CD4-positive, alpha-beta T cell treated with Interleukin-17A for 1 hour (primary cell): ENCODE measurements around the gene ANGPTL8.

Source experiments
- DNase-seq: peaks from one replicate; pipeline ENCODE4 v3.0.0-alpha.2; 2020

ANGPTL8 gene, protein sequence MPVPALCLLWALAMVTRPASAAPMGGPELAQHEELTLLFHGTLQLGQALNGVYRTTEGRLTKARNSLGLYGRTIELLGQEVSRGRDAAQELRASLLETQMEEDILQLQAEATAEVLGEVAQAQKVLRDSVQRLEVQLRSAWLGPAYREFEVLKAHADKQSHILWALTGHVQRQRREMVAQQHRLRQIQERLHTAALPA

DNA sequence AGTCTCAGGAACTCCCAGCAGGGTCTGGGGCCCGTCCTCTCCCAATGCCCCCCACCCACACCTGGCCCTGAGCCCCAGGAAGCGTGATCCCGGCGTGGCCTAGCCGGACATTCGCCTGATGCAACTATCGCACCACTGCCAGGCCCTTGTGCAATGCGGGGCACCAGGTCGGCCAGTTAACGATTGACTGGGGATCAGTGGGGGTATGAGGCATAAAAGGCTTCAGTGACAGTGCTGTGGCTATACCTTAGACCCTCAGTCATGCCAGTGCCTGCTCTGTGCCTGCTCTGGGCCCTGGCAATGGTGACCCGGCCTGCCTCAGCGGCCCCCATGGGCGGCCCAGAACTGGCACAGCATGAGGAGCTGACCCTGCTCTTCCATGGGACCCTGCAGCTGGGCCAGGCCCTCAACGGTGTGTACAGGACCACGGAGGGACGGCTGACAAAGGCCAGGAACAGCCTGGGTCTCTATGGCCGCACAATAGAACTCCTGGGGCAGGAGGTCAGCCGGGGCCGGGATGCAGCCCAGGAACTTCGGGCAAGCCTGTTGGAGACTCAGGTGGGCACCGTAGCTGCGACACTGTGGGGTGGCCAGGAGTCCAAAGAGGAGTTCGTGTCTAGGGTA lies at the start of gene ANGPTL8:
ANGPTL8 (plus strand) TSS at position 243 of the 624 bp plus-strand sequence; CDS start at position 262, 19 bp downstream.
- no peak for DNase-seq

DNA sequence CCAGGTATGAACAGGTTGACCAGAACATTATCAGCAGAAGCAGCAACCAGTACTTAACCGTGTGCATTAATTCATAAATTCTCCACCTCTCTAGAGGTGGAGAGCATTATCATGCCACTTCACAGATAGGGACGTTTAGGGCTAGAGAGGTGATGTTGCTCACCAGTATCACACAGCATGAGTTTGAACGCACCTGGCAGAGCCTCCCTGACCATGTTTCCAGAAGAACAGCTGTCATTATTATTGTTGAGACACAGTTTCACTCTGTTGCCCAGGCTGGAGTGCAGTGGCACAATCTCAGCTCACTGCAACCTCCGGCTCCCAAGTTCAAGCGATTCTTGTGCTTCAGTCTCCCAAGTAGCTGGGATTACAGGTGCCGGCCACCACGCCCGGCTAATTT lies 48.9 kb upstream of the ANGPTL8 start:
- DNase-seq, result no peak

DNA sequence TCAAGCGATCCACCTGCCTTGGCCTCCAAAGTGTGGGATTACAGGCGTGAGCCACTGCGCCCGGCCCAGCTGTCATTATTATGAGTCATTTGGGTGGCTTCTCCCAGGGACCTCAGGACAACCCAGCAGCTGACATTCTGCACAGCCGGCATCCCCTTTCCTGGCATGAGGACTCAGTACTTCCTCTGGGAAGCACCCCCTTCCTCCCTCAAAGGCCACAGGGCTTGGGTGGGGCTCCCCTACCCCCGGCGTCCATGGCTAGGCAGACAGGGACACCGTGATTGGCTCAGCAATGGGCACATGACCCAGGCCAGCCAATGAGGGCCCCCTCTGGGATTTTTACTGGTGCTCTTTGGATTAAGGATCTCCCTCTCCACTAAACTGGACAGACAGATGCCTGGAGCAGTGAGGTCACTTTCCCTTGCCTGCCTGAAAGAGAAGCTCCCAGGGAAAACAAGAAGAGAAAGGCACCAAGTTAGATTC lies 48.1 kb upstream of the ANGPTL8 start:
- no peak for DNase-seq

DNA sequence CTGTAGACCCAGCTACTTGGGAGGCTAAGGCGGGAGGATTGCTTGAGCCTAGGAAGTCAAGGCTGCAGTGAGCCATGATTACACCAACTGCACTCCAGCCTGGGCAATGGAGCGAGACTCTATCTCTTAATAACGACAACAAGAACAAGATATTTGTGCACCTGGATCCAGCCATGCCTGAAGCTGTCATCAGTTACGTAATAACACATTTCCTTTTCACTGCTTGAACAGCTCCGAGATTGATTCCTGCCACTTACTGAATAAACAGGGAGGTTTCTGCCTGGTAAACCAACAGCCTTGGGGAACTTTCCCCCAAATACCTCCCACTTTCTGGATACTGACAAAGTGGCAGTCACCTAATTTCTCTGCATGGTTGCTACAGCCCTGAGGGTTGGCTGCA lies 47.5 kb upstream of the ANGPTL8 start:
- DNase-seq, result no peak

DNA sequence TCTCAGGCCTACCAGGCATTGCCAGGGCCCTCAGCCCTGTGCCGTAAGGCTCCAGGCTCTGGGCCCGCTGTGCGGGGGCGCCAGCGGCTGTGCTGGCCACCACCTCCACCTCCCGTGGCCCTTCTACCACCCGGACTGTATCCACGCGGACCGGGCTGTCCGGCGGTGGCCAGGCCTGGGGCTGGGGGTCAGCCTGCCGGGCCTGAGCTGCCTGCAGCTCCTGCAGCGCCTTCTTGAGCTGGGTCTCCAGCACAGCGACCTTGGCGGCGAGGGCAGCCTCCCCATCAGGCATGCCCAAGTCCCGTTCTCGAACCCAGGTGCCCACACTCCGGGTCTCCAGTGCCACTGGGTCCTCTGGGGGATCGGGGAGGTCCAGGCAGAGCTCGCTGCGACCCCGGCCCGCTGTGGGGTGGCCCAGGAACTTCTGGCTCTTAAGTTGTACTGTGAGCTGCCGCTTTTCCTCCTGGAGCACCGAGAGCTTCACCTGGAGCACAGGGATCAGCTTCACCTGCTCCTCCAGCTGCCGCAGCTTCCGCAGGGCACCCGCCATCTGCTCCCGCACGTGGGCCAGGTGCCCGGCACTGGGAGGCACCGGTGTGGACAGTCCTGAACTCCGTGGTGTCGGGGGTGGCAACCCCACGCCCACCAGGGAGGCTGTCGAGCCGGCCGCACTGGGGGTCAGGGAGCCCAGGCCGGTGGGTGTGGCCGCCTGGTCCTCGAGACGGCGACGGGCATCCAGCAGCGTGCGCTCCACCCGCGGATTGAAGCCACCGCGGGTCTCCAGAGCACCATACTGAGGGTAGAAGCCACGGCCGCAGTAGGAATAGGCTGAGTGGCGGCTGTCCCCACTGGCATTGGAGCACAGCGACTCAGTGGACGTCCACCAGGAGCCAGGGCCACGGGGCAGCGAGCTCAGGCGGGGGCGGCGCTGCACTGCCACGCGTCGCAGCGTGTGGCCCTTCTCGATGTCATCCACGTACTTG lies 46.2 kb upstream of the ANGPTL8 start:
- DNase-seq, result no peak

DNA sequence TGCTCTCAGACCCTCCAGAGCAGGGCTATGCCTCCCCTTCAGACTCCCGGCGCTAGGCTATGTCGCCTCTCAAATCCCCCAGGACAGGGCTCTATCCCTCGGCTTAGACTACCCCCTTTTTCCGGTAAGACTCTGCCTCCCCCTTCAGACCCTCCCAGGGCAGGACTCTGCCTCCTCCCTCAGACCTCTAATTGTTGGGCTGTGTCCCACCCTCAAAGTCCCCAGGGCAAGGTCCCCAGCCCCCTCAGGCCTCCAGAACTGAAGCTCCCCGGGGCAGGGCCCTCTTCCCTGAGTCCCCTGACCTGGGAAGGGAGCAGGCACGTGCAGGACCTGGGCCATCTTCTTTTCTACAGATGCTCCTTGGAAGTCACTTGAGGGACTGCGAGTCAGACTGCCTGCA lies 45.2 kb upstream of the ANGPTL8 start:
- DNase-seq, result no peak

DNA sequence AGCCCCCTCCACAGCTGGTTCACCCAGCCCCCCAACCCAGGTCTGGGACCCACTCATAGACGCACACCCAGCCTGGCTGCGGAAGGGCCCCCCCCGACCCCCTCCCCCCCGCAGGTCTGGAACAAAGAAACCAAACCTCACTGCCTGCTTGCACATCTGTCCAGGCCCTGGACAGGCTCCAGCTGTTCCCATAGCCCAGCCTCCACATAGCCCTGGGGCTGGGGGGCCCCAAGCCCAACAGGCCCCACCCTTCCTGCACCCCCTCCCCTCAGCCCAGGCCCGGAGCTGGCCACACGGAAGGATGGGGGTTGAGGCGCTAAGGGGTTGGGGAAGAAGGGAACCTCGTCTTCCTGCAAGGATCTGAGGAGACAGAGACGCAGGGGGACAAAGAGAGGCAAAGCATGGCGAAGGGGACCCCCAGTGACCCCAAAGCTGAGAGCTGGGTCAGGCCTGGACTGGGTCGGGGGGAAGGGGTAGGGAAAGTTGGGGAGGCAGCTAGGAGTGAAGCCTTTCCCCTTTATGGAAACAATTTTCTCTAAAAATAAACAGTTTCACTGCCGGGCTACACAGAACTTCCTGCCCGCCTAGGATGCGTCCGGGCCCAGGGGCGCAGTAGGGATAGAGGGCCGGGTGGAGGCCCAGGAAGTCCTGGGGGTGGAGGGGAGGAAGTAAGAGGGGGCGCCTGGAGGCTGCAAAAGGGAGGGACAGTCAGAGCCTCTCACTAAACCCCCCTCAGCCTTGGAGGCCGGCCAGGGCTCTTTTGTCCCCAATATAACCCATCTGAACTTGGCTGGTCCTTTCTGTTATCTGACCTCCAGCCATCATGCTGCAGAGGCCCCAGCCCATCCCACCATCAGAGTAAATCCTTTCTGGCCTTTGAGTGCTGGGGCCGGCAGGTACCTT lies 44.5 kb upstream of the ANGPTL8 start:
- DNase-seq, result no peak

DNA sequence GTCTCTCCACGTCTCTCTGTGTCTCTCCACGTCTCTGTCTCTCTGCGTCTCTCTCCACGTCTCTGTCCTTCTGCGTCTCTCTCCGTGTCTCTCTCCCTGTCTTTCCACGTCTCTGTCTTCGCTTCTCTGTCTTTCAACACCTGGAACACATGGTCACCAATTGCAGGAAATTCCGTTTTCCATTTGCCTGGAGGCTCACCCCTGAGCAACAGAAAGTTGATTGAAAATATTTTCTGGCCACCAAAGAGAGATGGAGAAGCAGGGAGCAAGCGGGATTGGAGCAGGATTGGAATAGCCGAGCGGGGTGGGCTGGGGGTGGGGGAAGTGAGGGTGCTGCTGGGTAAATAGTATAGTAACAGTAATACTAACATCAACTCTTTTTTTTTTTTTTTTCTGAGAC lies 43.7 kb upstream of the ANGPTL8 start:
- no peak for DNase-seq

DNA sequence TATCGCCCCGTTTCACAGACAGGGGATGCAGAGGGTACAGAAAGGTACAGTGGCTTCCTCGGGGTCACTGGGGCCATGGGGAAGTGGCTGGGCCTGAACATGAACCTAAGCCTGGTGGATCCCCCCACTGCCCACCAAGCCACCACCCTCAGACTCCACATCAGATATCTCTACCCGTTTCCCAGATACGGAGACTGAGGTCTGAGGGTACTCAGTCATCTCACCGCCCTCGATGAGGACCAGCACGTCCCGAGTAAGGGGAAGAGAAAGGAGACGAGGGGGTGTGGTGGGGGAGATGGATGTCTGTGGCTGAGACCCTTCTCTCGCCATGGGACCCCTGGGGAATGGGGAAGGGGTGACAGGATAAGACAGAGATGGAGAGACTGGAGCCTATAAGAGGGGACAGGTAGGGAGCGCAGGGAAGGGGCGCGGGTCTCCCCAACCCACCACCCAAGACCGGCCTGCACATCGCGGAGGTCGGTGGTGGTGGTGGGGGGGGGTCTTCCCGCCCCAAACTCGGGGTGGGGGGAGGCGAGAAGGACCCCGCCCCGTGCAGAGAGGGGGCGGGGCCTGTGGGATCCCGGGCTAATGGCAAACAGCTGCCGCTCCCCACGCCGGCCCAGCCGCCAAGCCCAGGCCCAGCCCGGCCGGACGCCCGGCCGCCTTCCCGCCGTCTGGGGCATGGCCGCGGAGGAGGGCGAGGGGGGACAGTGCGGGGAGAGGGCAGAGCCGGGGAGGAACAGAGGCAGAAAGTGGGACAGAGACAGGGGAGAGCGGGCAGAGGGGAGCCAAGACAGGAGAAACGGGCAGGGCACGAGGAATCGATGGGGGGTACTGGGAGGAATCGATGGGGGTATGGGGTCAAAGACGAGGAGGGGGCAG lies 42.8 kb upstream of the ANGPTL8 start:
- DNase-seq, result no peak

DNA sequence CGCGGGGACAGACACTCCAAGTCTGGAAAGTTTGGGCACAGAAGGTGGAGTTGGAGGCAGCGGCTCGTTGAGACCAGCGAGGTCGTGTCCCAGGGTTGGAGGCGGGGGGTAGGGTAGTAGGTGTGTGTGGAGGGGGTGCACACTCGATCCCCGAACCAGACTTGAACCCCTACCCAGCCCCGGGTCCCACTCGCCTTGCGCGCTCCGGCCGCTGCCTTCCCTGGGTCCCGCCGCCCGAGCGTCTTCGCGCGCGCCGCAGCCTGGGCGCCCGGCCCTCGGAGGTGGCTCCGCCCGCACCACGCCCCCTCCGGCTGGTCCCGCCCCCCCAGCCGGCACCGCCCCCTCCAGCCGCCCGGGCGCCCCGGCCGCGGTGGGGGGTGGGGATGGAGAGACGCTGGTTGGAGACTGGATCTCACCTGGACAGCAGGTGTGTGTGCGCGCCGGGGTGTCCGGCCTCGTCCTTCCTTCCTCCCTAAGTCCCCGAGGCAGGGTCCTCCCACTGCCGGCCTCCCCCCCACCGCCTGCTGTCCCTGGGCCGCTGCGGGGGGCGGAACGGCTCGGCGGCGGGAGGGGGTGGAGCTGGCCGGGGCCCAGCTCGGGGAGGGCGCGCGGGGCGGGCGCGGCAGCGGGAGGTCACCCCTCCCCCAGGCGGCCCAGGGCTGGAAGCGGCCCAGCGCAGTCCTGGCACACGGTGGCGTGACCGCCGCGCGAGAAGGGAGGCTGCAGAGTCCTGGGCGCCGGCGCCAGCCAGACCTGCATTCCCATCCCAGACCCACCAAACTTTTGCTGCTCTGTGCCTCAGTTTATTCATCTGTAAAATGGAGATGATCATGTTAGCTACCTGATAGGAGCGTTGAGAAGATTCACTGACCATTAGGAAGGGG lies 41.9 kb upstream of the ANGPTL8 start, which contains the start of gene KANK2:
KANK2 (minus strand) TSS at position 255 of the 884 bp plus-strand sequence. CDS start 3,034 bp downstream, outside the sequence.
- peak; percentile 73 for DNase-seq

DNA sequence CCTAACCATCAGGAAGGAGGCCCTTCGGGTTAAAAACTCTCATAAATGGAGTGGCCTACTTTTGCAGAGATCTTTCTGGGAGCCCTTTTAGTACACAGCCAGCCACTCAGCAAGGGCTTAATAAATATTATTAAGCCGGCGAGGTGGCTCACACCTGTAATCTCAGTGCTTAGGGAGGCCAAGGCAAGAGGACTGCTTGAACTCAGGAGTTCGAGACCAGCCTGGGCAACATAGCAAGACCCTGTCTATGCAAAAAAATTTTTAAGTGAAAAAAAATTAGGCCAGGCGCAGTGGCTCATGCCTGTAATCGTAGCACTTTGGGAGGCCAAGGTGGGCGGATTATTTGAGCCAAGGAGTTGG lies 41.3 kb upstream of the ANGPTL8 start:
- no peak for DNase-seq

DNA sequence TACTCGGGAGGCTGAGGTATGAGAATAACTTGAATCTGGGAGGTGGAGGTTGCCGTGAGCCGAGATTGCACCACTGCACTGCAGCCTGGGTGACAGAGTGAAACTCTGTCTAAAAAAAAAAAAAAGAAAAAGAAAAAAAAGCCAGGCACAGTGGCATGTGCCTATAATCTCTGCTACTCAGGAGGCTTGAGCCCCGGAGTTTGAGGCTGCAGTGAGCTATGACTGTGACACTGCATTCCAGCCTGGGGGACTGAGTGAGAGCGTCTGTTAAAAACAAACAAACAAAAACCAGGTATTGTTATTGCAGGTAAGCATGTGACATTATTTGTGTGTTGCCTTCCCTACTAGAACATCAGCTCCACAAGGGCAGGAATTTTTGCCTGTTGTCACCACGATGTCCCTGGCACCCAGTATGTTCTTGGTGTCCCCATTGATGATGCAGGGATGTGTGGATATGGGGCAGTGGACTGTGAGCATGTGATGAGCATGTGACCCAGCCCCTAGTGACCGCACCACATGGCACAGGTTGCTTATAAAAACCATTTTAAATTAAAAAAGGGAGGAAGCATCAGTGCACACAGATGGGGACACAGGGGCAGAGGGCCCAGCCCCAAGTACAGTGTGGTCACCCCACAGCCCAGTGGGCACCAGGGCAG lies 40.5 kb upstream of the ANGPTL8 start:
- DNase-seq, result no peak

DNA sequence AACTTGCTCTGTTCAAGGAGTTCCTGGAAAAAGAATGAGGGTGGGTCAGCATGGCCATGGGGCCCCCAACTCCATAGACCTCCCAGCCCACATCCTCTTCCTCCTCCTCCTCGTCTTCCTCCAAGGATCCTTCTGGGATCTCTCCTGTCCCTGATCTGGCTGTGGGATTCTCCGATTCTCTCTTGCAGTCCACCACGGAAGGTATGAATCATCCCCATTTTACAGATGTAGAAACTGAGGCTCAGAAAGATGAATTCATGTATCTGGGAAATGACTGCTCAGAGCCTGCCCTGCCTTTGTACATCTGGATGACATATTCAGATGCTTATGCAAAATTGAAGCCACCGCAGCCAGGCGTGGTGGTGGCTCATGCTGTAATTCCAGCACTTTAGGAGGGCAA lies 39.9 kb upstream of the ANGPTL8 start:
- no peak for DNase-seq

DNA sequence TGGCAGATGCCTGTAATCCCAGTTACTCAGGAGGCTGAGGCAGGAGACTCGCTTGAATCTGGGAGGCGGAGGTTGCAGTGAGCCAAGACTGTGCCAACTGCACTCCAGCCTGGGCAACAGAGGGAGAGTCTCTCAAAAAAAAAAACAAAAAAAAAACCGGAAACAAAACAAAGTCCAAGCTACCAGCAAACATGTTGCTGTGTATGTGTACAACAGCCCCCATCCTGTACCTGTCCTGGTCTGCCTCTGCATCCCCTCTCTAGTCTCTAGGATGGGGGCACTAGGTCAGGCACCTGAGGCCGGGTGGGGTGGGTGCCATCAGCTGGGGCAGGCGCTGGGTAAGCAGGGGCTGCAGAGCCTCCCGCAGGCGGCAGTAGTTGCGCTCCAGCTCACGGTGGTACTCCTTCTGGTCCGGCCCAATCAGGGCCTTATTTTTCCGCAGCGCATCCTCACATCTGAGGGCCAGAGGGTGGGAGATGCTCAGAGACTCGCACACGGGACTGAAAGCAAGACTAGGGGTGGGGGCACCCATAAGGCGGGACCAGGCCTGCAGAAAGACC lies 39.3 kb upstream of the ANGPTL8 start:
- no peak for DNase-seq

DNA sequence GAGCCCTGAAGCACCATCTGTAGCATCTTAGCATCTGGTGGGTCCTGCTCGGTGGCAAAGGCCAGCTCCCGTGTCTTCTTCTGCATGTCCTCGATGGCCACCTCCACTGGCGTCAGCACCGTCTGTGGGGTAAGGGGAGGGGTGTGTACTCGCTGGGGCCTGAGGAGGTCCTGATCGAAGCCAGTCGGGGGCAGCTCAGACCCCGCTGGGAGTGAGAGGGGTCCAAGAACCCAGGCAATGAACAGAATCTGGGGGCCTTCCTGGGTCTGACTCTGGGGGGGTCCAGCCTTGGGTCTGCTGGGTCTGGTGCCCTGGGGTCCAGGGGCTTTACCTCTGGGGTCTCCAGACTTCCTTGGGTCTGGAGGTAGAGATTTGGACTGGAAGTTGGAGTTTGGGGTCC lies 38.5 kb upstream of the ANGPTL8 start:
- no peak for DNase-seq

DNA sequence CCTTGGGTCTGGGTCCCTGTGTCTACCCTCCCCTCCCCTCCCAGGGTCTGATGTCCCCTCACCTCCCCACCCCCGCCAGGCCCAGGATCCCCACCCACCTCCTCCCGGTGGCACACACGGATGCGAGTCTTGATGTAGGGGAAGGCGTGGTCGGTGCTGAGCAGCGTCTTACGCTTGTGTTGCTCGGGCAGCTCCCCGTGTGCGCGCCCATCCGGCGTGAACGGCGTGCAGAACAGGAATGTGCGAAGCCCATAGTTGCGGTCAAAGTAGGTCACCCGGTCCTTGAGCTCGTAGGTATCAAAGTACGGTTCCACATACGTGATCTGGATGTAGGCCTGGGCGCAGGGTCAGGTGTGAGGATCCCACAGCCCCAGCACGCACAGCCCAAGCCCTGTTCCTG lies 37.6 kb upstream of the ANGPTL8 start:
- DNase-seq, result no peak

DNA sequence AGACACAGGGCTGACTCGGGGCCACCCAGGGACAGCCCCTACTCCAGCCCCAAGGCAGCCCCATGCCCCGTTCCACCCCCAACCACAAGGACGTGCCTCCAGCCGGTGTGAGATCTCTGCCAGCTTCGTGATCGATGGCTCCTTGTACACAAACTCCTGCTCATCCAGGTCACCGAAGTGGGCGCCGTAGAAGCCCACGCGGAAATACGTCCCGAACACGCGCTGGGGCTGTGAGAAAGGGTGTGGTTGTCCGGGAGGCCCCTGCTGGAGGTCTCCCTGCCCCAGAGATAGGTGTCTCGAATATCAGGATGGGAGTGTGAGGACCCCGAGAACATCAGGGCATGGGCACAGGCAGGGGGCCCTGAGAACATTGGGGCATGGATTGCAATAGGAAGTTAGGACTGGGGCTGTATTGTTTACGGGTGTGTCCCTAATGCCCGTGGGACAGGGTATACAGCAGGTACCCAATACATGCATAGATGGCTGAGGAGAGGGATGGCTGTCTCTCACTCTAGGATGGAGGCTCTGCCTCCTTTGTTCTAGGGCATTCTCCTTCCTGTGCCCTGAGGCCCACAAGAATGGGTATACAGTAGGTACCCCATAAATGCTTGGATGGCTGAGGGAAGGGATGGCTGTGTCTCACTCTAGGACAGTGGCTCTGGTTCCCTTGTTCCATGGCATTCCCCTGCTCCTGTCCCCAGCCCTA lies 36.8 kb upstream of the ANGPTL8 start:
- DNase-seq, result no peak

DNA sequence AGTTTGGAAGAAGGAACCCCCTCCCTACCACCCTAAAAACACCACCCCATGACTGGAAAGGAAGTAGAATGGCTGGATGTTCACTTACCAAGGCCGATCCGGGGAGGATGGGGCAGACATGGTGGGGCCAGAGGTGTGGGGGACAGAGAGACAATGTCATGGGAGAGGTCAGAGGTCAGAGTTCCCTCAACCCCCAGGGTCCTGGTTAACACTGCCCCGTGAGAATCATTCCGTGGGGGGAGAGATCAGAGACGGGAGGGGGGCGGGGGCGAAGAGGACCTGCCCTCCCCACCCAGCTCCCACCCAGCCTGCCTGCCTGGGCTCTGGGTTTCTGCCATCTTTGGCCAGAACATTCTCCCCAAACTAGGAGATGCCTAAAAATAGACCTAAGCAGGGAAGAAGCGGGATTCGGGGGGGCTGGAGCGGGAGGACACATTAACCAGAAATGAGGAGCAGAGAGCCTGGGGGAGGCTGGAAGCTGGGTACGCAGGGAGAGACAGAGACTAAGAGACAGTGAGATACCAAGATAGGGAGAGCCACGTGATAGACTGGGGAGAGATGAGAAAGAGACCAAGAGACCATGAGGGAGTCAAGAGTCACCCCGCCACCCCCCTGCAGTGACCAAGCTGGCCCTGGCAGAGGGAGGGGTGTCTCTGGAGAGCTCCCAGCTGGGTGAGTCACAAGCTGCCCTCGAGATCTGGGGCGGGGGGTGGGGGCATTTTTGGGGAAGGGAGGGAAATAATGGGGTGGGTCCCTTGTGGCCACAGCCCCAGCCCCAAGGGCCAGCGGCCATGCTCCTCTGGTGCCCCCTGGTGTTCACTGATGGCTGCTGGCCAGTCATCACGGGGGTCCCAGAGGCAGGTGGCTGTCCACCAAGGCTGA lies 36.0 kb upstream of the ANGPTL8 start:
- DNase-seq, result peak; percentile 39
